Esophagus squamous epithelium (tissue), 4 donors: ENCODE data around the gene MRPS9.
A peak's percentile ranks its signal among the peaks of the same experiment; 100 is the strongest.

Experiments used
- CTCF ChIP-seq, 6 experiments: fragments of 450-650 bp in 4 of 6; fragments of 200-600 bp in 2 of 6; sonication (generic) in 2 of 6; IDR thresholded peaks; one replicate each; pipeline ENCODE4 v1.5.1; 2016 to 2019; ENCODE audit warnings: antibody characterized with exemption in 6 of 6, mild to moderate bottlenecking in 4 of 6, moderate library complexity in 4 of 6
- POLR2A ChIP-seq, 4 donors: fragments of 450-650 bp; IDR thresholded peaks; one replicate each; pipeline ENCODE4 v1.6.1; 2017; ENCODE audit warnings: antibody characterized with exemption in 4 of 4, mild to moderate bottlenecking in 4 of 4, moderate library complexity in 3 of 4

- peak; percentile 51 to 80 (median 60) for TF ChIP-seq CTCF (IDR thresholded peaks at IDR 0.05)
- no peak for TF ChIP-seq POLR2A (IDR thresholded peaks at IDR 0.05)
Observed at GRCh38 chr2:105114551-105114950, 76.7 kb downstream of the MRPS9 start.
